ENCODE measurements around the gene MRGPRG.

The MRGPRG gene

DNA sequence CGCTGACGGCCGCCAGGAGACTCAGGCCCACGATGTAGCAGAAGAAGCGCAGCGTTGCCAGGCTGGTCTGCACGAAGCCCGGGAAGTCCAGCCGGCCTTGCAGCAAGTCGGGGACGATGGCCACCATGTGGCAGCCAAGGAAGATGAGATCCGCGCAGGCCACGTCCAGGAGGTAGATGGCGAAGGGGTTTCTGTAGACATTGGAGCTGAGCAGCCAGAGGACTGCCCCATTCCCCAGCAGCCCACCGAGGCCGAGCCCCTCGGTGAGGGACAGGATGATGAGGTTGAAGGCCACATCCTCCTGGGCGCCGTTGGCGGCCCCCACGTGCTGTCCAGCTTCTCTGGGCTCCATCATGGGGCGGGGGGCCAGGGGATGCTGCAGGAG is 9.8 kb upstream of the MRGPRG start:
- H3K27me3 ChIP-seq (ENCODE audit: low read length): no peaks in the 10 kb centered on the region
- TF ChIP-seq, protein P1, sequence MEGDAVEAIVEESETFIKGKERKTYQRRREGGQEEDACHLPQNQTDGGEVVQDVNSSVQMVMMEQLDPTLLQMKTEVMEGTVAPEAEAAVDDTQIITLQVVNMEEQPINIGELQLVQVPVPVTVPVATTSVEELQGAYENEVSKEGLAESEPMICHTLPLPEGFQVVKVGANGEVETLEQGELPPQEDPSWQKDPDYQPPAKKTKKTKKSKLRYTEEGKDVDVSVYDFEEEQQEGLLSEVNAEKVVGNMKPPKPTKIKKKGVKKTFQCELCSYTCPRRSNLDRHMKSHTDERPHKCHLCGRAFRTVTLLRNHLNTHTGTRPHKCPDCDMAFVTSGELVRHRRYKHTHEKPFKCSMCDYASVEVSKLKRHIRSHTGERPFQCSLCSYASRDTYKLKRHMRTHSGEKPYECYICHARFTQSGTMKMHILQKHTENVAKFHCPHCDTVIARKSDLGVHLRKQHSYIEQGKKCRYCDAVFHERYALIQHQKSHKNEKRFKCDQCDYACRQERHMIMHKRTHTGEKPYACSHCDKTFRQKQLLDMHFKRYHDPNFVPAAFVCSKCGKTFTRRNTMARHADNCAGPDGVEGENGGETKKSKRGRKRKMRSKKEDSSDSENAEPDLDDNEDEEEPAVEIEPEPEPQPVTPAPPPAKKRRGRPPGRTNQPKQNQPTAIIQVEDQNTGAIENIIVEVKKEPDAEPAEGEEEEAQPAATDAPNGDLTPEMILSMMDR (IDR thresholded peaks at IDR 0.05; ENCODE audit: insufficient read depth, low read length, poor library complexity, severe bottlenecking): no peak
- no peak overlapping the region for H3K4me3 ChIP-seq (ENCODE audit: insufficient read depth, low read length, poor library complexity, severe bottlenecking)

DNA sequence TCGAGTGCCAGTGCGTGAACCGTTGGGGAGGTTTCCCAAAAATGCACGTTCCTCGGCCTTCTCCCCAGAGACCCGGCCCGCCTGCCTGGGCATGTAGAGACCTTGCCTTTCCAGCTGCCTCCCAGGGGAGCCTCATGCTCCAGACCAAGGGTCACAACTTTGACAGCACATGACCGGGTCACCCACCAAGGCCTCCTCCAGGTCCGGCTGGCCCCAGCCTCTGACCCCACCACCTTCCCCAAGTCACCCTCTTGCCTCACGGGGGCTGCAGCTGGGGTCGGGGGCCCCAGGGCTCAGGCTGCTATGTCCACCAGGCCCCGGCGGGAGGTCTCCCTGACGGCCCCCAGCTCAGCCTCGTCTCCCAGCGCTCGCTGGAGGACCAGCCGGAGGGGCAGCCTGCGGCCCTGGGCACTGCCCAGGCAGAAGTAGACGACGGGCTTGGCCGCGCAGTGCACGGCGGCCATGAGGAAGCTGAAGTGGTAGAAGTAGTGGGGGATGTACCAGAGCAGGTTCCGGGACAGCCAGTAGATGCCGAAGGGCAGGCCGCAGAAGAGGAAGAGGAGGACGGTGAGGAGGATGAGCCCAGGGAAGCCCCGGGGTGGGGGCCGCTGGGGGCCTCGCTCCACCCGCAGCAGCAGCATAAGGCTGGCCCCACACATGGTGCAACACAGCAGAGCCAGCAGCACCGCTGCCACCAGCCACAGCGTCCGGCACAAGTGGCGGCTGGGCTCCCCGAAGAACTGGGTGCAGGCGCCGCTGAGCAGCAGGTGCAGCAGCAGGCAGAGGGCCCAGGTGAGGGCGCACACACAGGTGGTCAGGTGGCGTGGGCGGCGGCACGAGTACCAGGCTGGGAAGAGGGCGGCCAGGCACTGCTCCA is 9.2 kb upstream of the MRGPRG start:
- H3K27me3 ChIP-seq (ENCODE audit: low read length): no peaks in the 10 kb centered on the region
- H3K79me2 ChIP-seq (ENCODE audit: insufficient read depth, low read length): no peaks in the 10 kb centered on the region
- H3K27ac ChIP-seq (ENCODE audit: low read depth, low read length): no peak overlapping the region
- no peaks in the 10 kb centered on the region for H3K9me2 ChIP-seq (replicated peaks; ENCODE audit: insufficient read depth, low read length)
- H3K9me3 ChIP-seq (ENCODE audit: insufficient read depth, low read length): no peaks in the 10 kb centered on the region
- TF ChIP-seq EZH2phosphoT487 (conservative IDR thresholded peaks at IDR 0.05; ENCODE audit: low read length): no peak
- TF ChIP-seq, protein P1 (IDR thresholded peaks at IDR 0.05; ENCODE audit: insufficient read depth, low read length, poor library complexity, severe bottlenecking): no peak
- H2AFZ ChIP-seq (ENCODE audit: low read depth, low read length, severe bottlenecking): no peak overlapping the region
- H3K9ac ChIP-seq (ENCODE audit: low read length): no peak overlapping the region
- no peaks in the 10 kb centered on the region for H3F3A ChIP-seq (ENCODE audit: insufficient read depth)
- H4K20me1 ChIP-seq (ENCODE audit: low read depth, low read length): no peaks in the 10 kb centered on the region
- H3K4me3 ChIP-seq (ENCODE audit: insufficient read depth, low read length, poor library complexity, severe bottlenecking): no peak overlapping the region
- H3K4me2 ChIP-seq (ENCODE audit: low read depth, low read length, poor library complexity, severe bottlenecking): no peak overlapping the region
- no peaks in the 10 kb centered on the region for H3K36me3 ChIP-seq (ENCODE audit: low read length)

More for the DNA sequence above, 9.8 kb upstream of the MRGPRG start:
- H2AFZ ChIP-seq (ENCODE audit: low read depth, low read length, severe bottlenecking): no peak overlapping the region
- H3K79me2 ChIP-seq (ENCODE audit: insufficient read depth, low read length): no peaks in the 10 kb centered on the region
- H3K27ac ChIP-seq (ENCODE audit: low read depth, low read length): no peak overlapping the region
- H3K4me2 ChIP-seq (ENCODE audit: low read depth, low read length, poor library complexity, severe bottlenecking): no peak overlapping the region
- H3F3A ChIP-seq (ENCODE audit: insufficient read depth): no peaks in the 10 kb centered on the region
- H4K20me1 ChIP-seq (ENCODE audit: low read depth, low read length): no peaks in the 10 kb centered on the region
- no peak overlapping the region for H3K9ac ChIP-seq (ENCODE audit: low read length)
- H3K36me3 ChIP-seq (ENCODE audit: low read length): no peaks in the 10 kb centered on the region
- H3K9me3 ChIP-seq (ENCODE audit: insufficient read depth, low read length): no peaks in the 10 kb centered on the region
- no peaks in the 10 kb centered on the region for H3K9me2 ChIP-seq (replicated peaks; ENCODE audit: insufficient read depth, low read length)

DNA sequence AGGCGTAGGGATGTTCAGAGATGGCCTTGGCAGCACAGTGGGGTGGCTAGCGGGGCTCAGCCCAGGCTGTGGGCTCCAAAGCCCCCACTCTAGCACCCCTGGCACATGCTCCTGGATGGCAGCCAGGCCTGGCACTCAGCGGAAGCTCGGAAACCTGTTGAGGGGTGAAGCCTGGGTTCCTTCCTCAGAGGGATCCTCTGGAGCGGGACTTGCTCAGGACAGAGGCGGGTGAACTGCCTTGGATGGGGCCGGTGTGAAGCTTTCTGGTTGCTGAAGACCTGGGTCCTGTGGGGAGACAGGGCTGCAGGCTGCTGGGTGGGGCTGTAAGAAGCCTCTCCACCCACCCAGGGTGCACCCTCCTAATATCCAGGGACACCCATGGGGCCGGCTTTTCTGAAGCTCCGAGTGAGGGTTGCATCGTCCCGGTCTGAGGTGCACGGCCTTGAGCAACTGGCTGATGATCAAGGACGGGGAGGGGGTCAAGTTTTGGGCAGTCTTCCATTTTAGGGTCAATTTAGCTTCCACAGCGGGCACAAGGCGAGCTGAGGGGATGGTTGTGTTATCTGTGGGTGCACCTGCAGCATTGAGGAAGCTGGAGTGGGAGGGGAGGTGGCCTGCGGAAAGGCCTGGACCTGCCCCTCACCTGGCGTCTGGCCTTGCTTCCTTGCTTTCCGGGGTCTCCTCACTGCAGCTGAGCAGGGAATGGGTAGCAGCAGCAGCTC is 8.4 kb upstream of the MRGPRG start:
- no peaks in the 10 kb centered on the region for H3K9me3 ChIP-seq (ENCODE audit: insufficient read depth, low read length)
- no peak overlapping the region for H3K4me3 ChIP-seq (ENCODE audit: insufficient read depth, low read length, poor library complexity, severe bottlenecking)
- no peaks in the 10 kb centered on the region for H3K79me2 ChIP-seq (ENCODE audit: insufficient read depth, low read length)
- no peaks in the 10 kb centered on the region for H4K20me1 ChIP-seq (ENCODE audit: low read depth, low read length)
- H3K27me3 ChIP-seq (ENCODE audit: low read length): no peaks in the 10 kb centered on the region
- no peak overlapping the region for H3K27ac ChIP-seq (ENCODE audit: low read depth, low read length)
- no peaks in the 10 kb centered on the region for H3F3A ChIP-seq (ENCODE audit: insufficient read depth)
- H3K36me3 ChIP-seq (ENCODE audit: low read length): no peaks in the 10 kb centered on the region
- no peak overlapping the region for H3K4me2 ChIP-seq (ENCODE audit: low read depth, low read length, poor library complexity, severe bottlenecking)
- H3K9ac ChIP-seq (ENCODE audit: low read length): no peak overlapping the region
- no peak for TF ChIP-seq EZH2phosphoT487 (conservative IDR thresholded peaks at IDR 0.05; ENCODE audit: low read length)
- TF ChIP-seq, protein P1 (IDR thresholded peaks at IDR 0.05; ENCODE audit: insufficient read depth, low read length, poor library complexity, severe bottlenecking): no peak
- H2AFZ ChIP-seq (ENCODE audit: low read depth, low read length, severe bottlenecking): no peak overlapping the region
- H3K9me2 ChIP-seq (replicated peaks; ENCODE audit: insufficient read depth, low read length): no peaks in the 10 kb centered on the region

Data from SU-DHL-6 (cell line).